Measurements from ENCODE around the gene BCL2L1.

DNA sequence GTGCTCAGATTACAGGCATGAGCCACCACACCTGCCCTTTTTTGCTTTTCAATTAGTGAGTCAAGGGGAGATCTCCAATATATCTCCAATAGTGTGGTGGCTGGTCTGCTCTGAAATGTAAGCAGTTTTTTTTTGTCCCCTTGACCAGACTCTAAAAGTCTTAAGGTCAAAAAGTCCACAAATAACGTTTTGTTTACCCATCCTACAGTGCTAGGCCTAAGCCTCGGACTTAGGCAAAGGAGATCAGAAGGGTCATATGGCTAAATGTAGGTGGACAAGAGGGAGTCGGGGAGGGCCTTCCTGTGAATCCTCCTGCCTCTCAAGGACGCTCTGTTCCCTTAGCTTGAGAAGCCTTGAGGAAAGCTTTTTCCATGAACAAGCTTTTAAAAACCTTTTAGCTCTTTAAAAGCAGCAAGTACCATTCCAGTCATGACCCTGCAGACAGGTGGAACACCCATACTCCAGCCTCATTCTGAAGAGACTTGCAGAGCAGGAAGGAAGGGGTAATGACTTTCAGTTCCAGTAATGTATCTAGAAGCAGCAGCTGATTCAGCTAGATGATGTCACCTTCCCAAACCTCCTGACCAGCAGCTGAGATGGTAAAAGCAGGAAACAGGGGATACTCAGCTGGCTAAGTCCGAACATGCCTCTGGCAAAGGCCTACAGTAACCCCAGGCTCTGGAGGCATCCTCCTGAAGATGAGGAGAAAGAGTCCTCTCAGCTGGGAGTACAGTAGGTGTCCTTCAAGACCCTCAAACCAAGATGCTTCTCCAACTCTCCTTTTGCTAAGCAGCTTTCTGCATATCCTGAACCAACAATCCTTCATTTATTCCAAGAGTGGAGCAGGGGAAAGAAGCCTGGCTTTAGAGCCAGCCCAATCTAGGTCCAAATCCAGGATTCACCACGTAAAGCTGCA, 23.6 kb downstream of the BCL2L1 start:
- TF ChIP-seq, protein P1, sequence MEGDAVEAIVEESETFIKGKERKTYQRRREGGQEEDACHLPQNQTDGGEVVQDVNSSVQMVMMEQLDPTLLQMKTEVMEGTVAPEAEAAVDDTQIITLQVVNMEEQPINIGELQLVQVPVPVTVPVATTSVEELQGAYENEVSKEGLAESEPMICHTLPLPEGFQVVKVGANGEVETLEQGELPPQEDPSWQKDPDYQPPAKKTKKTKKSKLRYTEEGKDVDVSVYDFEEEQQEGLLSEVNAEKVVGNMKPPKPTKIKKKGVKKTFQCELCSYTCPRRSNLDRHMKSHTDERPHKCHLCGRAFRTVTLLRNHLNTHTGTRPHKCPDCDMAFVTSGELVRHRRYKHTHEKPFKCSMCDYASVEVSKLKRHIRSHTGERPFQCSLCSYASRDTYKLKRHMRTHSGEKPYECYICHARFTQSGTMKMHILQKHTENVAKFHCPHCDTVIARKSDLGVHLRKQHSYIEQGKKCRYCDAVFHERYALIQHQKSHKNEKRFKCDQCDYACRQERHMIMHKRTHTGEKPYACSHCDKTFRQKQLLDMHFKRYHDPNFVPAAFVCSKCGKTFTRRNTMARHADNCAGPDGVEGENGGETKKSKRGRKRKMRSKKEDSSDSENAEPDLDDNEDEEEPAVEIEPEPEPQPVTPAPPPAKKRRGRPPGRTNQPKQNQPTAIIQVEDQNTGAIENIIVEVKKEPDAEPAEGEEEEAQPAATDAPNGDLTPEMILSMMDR (IDR thresholded peaks at IDR 0.05), result no peak
- TF ChIP-seq ZFX (IDR thresholded peaks at IDR 0.05; ENCODE audit: borderline replicate concordance), result no peak

Measured in 22Rv1 (cell line).